MM.1S (cell line): ENCODE results near the gene AKAP13.

ENCODE experiments used
- DNase-seq: peaks from one replicate; pipeline ENCODE4 v3.0.0-alpha.2; 2015
- H2AFZ ChIP-seq: fragments of 300-600 bp; sonication (generic); 2 replicates; pipeline ENCODE4 v1.6.0; 2016; ENCODE audit warnings: antibody characterized with exemption, low read length
- H3F3A ChIP-seq: fragments of 300-600 bp; sonication (generic); 2 replicates; pipeline ENCODE4 v1.6.1; 2016; ENCODE audit warnings: mild to moderate bottlenecking, antibody characterized with exemption, low read length, moderate library complexity, mixed read lengths; ENCODE audit not compliant: insufficient read depth
- H3K27ac ChIP-seq: fragments of 300-600 bp; sonication (generic); 2 replicates; pipeline ENCODE4 v1.5.1; 2016; ENCODE audit warnings: mild to moderate bottlenecking, low read length
- H3K27me3 ChIP-seq: fragments of 300-600 bp; sonication (generic); replicated peaks from 2 replicates; pipeline ENCODE4 v1.6.0; 2016; ENCODE audit warnings: low read length; ENCODE audit not compliant: insufficient read depth
- H3K36me3 ChIP-seq: fragments of 300-600 bp; sonication (generic); replicated peaks from 2 replicates; pipeline ENCODE4 v1.6.1; 2016; ENCODE audit warnings: mild to moderate bottlenecking, low read length, mixed read lengths; ENCODE audit not compliant: insufficient read depth
- H3K4me1 ChIP-seq: fragments of 300-600 bp; sonication (generic); 2 replicates; pipeline ENCODE4 v1.6.1; 2016; ENCODE audit warnings: low read length, mixed read lengths
- H3K4me2 ChIP-seq: fragments of 300-600 bp; sonication (generic); 2 replicates; pipeline ENCODE4 v1.6.0; 2016; ENCODE audit warnings: low read depth, low read length
- H3K4me3 ChIP-seq: fragments of 300-600 bp; sonication (generic); 2 replicates; pipeline ENCODE4 v1.5.1; 2016; ENCODE audit warnings: low read length, mixed read lengths
- H3K79me2 ChIP-seq: fragments of 300-600 bp; sonication (generic); 2 replicates; pipeline ENCODE4 v1.6.1; 2016; ENCODE audit warnings: mixed run types, low read length, mixed read lengths
- H3K9ac ChIP-seq: fragments of 300-600 bp; sonication (generic); 2 replicates; pipeline ENCODE4 v1.6.1; 2016; ENCODE audit warnings: low read length, mixed read lengths
- H3K9me2 ChIP-seq: fragments of 300-600 bp; sonication (generic); replicated peaks from 2 replicates; pipeline ENCODE4 v1.6.1; 2016; ENCODE audit warnings: mild to moderate bottlenecking, low read length, mixed read lengths; ENCODE audit not compliant: insufficient read depth
- H3K9me3 ChIP-seq: fragments of 300-600 bp; sonication (generic); replicated peaks from 2 replicates; pipeline ENCODE4 v1.6.1; 2016; ENCODE audit warnings: mild to moderate bottlenecking, low read length, mixed read lengths; ENCODE audit not compliant: insufficient read depth
- H4K20me1 ChIP-seq: fragments of 300-600 bp; sonication (generic); 2 replicates; pipeline ENCODE4 v1.6.1; 2016; ENCODE audit warnings: mild to moderate bottlenecking, low read length, moderate library complexity, mixed read lengths; ENCODE audit not compliant: insufficient read depth
- CTCF ChIP-seq: fragments of 300-600 bp; sonication (generic); IDR thresholded peaks from 2 replicates; pipeline ENCODE4 v1.5.1; 2016; ENCODE audit warnings: antibody characterized with exemption, low read length, mixed read lengths
- EZH2 ChIP-seq: fragments of 300-600 bp; sonication (generic); optimal IDR thresholded peaks from 2 replicates; pipeline ENCODE3; 2017; ENCODE audit warnings: low read depth, mild to moderate bottlenecking, antibody characterized with exemption, low read length, mixed read lengths
- EZH2phosphoT487 ChIP-seq: fragments of 300-600 bp; sonication (generic); IDR thresholded peaks from 2 replicates; pipeline ENCODE4 v1.6.1; 2018; ENCODE audit warnings: antibody characterized with exemption, low read length

Gene AKAP13

GRCh38 chr15:85525755-85526154, 145.4 kb downstream of the AKAP13 start:
- peak overlapping the region; percentile 64; the same call in 1 of the 2 replicates for H3K4me2 ChIP-seq
- H3K79me2 ChIP-seq: no peaks in the 10 kb centered on the region
- H2AFZ ChIP-seq: no peak overlapping the region
- DNase-seq: peak; percentile 45
- H4K20me1 ChIP-seq: no peaks in the 10 kb centered on the region
- no peaks in the 10 kb centered on the region for H3K36me3 ChIP-seq
- H3K9ac ChIP-seq: no peak overlapping the region
- no peaks in the 10 kb centered on the region for H3K27me3 ChIP-seq
- H3K27ac ChIP-seq: peak overlapping the region; percentile 19; the same call in 1 of the 2 replicates
- no peaks in the 10 kb centered on the region for H3F3A ChIP-seq
- H3K9me3 ChIP-seq: no peaks in the 10 kb centered on the region
- no peaks in the 10 kb centered on the region for H3K9me2 ChIP-seq
- H3K4me3 ChIP-seq: no peak overlapping the region
- peaks cover 16% of the 10 kb centered on the region for H3K4me1 ChIP-seq
- no peak for TF ChIP-seq EZH2phosphoT487
- no peak for TF ChIP-seq CTCF
- TF ChIP-seq EZH2: no peak

GRCh38 chr15:85527895-85528294, 147.5 kb downstream of the AKAP13 start:
- H3K27ac ChIP-seq: no peak overlapping the region
- H3K36me3 ChIP-seq: no peaks in the 10 kb centered on the region

GRCh38 chr15:85530079-85530478, 149.7 kb downstream of the AKAP13 start:
- H3K27me3 ChIP-seq: no peaks in the 10 kb centered on the region
- H3K27ac ChIP-seq: no peak overlapping the region
- H2AFZ ChIP-seq: no peak overlapping the region
- H4K20me1 ChIP-seq: no peaks in the 10 kb centered on the region
- peaks cover 27% of the 10 kb centered on the region for H3K4me1 ChIP-seq
- H3K36me3 ChIP-seq: no peaks in the 10 kb centered on the region
- no peak overlapping the region for H3K9ac ChIP-seq
- H3K4me2 ChIP-seq: no peak overlapping the region
- H3K9me3 ChIP-seq: no peaks in the 10 kb centered on the region
- no peak for TF ChIP-seq EZH2phosphoT487
- no peak for TF ChIP-seq EZH2
- no peak for TF ChIP-seq CTCF
- no peak overlapping the region for H3K4me3 ChIP-seq
- peaks cover 3% of the 10 kb centered on the region; the same call in 1 of the 2 replicates for H3F3A ChIP-seq
- no peak for DNase-seq
- no peaks in the 10 kb centered on the region for H3K79me2 ChIP-seq
- no peaks in the 10 kb centered on the region for H3K9me2 ChIP-seq

More at GRCh38 chr15:85527895-85528294, 147.5 kb downstream of the AKAP13 start:
- no peak for TF ChIP-seq EZH2
- TF ChIP-seq CTCF: no peak
- TF ChIP-seq EZH2phosphoT487: no peak
- Histone ChIP-seq H2AFZ (no peak overlapping the region), H3K79me2 (no peaks in the 10 kb centered on the region), H3K9me3 (no peaks in the 10 kb centered on the region), H3K27me3 (no peaks in the 10 kb centered on the region), H3K4me2 (no peak overlapping the region), H3K9me2 (no peaks in the 10 kb centered on the region), H3F3A (peaks cover 3% of the 10 kb centered on the region; the same call in 1 of the 2 replicates), H3K9ac (no peak overlapping the region), H3K4me3 (no peak overlapping the region), H4K20me1 (no peaks in the 10 kb centered on the region), H3K4me1 (peaks cover 16% of the 10 kb centered on the region)
- no peak for DNase-seq
